HG03565 (cell line): Measurements from ENCODE around the gene PNP.

Source experiments
- ATAC-seq: cut with Tn5 transposase; IDR thresholded peaks from one replicate; pipeline ENCODE4 v1.9.1; 2021; ENCODE audit warnings: mild to moderate bottlenecking, moderate library complexity; ENCODE audit not compliant: unreplicated experiment

PNP gene

GRCh38 chr14:20454516-20455354 is 14.5 kb upstream of the PNP start, which contains the start of the genes APEX1 and OSGEP:
Gene APEX1, plus strand, starts transcription at chr14:20455226. Its CDS starts 420 bp downstream, at chr14:20455646.
Gene OSGEP, minus strand, starts transcription at chr14:20454812. Its CDS starts 129 bp downstream, at chr14:20454683.
- peak; percentile 75 for ATAC-seq

- peak; percentile 33 for ATAC-seq
Measured at GRCh38 chr14:20455355-20456300, 13.6 kb upstream of the PNP start.

GRCh38 chr14:20456971-20457370 is 12.2 kb upstream of the PNP start:
- no peak for ATAC-seq

GRCh38 chr14:20458031-20458789 is 11.0 kb upstream of the PNP start:
- no peak for ATAC-seq

- no peak for ATAC-seq
Measured at GRCh38 chr14:20460458-20461224, 8.6 kb upstream of the PNP start.

GRCh38 chr14:20461225-20462141 is 7.7 kb upstream of the PNP start, which contains the start of gene PIP4P1:
Gene PIP4P1, minus strand, starts transcription at chr14:20461434. Its CDS starts 109 bp downstream, at chr14:20461325.
- ATAC-seq: peak; percentile 95

GRCh38 chr14:20468764-20469241 is 403 bp upstream of the PNP start:
- no peak for ATAC-seq

GRCh38 chr14:20469890-20470602 is 840 bp downstream of the PNP start:
- peak; percentile 24 for ATAC-seq

GRCh38 chr14:20470603-20470901 is 1.3 kb downstream of the PNP start:
- ATAC-seq: no peak

- ATAC-seq: no peak
Measured at GRCh38 chr14:20472536-20473169, 3.4 kb downstream of the PNP start.

GRCh38 chr14:20476776-20477175 is 7.6 kb downstream of the PNP start:
- ATAC-seq: no peak

- no peak for ATAC-seq
Measured at GRCh38 chr14:20477211-20477876, 8.1 kb downstream of the PNP start.

GRCh38 chr14:20478894-20479293 is 9.7 kb downstream of the PNP start:
- ATAC-seq: no peak

- no peak for ATAC-seq
Measured at GRCh38 chr14:20482382-20482781, 13.2 kb downstream of the PNP start.

- no peak for ATAC-seq
Measured at GRCh38 chr14:20485900-20486299, 16.7 kb downstream of the PNP start.

- ATAC-seq: no peak
Measured at GRCh38 chr14:20486684-20487395, 17.6 kb downstream of the PNP start.

GRCh38 chr14:20487396-20487725 is 18.2 kb downstream of the PNP start:
- ATAC-seq: no peak
